GM08714 (cell line): ENCODE measurements around the gene METAP1D.
"Not testable (repeated sequence)": the region's sequence is repeated elsewhere in the genome, so short reads cannot be mapped to it uniquely, and the experiment has no call there.

ENCODE experiments used
- H3K4me3 ChIP-seq: fragments of 200-500 bp; sonication (Bioruptor generic); 2 replicates; pipeline ENCODE4 v1.5.1; 2014; ENCODE audit warnings: mild to moderate bottlenecking, low read length, inconsistent platforms
- ZNF274 ChIP-seq: IDR thresholded peaks from 2 replicates; pipeline ENCODE4 v1.6.1; 2012; ENCODE audit warnings: mild to moderate bottlenecking, low read depth, low read length

METAP1D gene

DNA sequence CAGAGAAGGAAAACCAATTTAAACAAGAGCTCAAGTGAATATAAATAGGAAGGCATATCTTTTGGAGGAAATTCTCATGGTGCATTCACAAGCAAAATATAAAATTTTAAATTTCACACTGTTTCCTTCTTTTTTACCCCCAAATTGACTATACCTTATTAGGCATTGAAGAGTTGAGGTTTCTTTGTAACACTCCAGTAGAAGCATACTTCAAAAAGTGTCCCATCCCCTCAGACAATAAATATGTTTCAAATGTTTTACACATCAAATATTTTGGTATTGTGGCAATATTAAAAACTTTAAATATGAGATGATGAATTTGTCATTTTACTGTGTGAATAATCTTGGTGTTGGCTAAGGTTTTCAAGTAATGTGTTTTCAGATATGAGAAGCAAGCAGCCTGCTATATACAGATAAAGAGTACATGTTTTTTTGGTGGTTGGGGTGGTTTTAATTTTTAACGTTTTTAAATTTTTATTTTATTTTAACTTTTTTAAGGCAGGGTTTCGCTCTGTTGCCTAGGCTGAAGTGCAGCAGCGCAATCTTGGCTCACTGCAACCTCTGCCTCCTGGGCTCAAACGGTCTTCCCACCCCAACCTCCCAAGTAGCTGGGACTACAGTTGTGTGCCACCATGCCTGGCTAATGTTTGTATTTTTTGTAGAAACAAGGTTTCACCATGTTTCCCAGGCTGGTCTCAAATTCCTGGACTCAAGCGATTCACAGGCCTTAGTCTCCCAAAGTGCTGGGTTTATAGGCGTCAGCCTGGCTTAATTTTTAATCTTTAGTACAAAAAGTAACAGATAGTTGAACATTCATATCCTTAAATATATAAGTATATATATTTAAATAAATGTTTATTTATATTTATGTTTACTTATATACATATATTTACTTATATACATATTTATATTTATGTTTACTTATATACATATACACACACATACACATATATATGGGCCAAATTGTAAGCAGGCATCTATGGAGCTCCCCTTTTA, 49.1 kb downstream of the METAP1D start:
- no peak for TF ChIP-seq ZNF274

DNA sequence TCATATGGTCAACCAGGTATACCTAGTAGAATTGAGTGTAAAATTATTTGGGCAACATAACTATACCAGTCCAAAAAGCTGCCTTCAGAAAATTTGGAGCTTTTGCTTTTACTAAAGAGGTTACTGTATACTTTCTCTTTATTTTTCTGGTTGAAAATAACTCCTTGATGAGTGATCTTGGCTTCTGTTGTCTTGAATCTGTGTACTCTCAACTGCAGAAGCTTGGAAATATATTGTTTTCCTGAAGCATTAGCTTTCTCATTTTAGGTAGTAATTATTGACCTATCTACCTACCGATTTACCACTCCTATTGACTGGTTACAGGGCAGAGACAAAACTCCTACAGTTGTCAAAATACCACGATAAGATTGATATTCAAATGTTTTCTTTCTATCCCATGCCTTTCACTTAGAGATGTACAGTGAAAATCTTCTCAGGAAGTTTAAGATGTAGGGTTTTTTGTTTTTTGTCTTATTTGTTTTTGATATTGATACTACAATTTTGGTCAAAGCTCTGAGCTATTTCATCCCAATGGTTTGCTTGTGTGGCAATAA, 49.9 kb downstream of the METAP1D start:
- no peak overlapping the region for H3K4me3 ChIP-seq
- no peak for TF ChIP-seq ZNF274

More for the DNA sequence above, 49.1 kb downstream of the METAP1D start:
- H3K4me3 ChIP-seq: no peak overlapping the region

DNA sequence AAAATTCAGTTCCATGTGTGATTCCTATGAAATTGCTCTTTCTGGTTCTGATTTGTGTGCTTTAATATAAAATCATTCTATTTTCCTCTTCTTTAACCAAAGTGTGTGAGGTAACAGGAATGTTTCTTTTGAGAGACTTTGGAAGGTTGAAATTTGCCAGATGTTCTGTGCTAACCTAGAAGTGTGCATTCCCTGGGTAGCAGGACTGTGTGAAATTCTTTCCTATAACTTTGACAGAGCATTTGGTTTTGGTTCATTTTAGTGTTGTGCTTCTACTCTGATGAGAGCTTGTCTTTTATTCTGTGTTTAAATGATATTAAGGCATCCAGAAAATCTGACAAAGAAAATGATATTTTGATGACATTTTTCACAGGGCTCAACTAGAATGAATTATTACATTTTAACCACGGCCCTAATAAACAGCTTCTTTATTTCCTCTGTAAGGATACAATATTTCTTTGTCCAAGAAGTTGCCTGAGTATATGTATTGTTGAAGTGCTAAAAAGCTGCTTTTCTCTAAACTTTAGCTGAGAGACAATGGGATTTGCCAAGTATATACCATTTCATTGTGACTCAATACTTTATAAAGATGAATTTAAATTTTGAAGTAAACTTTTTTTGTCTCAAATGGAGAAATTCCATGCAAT, 50.8 kb downstream of the METAP1D start:
- TF ChIP-seq ZNF274: no peak
- H3K4me3 ChIP-seq: no peak overlapping the region

DNA sequence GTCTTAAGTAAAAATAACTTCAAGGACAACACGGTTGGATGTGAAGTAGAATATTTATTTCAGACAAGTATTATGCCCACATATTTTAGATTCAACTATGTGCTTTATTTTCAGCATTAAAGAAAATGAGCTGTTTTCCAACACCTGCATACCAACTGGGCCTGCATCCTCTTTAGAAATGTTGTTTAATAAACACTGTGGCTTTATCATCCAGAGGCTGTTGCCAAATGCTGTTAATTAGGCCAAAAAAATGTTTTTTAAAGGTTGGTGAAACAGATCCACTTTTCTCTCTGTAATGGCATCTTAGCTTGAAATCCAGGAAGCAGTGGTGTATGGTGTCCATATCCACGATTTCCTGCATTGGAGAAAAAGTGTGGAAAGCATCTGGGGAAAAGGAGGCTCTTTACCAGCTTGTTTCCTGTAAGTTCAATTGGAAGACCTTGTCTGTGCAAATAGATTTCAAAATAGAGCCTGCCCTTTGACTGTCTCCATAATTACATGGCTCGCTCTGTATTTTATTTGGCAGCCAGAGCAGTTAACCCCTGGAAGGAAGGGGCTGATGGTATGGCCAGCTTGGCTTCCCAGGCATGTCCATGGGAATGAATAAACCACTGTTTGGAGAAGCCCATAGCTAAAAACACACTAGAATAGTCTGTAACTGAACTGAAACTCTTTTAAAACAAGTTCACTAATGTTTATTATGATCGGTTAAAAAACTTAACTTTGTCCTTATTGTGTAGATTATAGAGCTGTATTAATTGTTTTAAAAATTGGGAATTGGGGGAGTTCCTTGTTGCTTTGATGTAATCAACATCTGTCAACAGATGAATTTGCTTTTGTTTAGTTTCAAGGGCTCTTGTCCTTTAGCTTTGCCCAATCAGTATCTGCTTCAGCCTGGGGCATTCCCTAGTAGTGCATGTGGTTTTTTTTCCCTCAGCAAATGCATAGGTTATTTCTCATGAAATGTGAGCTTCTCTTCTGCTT, 52.5 kb downstream of the METAP1D start:
- TF ChIP-seq ZNF274: no peak
- no peak overlapping the region for H3K4me3 ChIP-seq

DNA sequence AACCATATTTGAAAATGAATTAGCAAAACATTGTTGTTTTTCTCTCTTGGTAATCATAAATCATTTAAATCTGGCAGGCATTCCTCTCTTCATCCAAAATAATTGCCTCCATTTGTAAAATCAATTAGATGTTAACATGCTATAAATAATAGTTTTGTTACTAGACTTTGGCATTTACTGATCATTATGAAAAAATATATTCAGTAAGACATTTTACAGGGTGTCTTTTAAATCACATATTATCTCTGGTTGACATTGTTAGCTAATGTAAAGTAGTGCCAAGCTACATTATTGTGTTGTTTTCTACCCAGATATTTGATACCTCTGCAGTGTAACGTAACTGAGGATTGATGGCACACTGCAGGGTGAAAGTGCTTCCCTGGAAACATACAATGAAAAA, 53.7 kb downstream of the METAP1D start:
- no peak overlapping the region for H3K4me3 ChIP-seq
- no peak for TF ChIP-seq ZNF274

DNA sequence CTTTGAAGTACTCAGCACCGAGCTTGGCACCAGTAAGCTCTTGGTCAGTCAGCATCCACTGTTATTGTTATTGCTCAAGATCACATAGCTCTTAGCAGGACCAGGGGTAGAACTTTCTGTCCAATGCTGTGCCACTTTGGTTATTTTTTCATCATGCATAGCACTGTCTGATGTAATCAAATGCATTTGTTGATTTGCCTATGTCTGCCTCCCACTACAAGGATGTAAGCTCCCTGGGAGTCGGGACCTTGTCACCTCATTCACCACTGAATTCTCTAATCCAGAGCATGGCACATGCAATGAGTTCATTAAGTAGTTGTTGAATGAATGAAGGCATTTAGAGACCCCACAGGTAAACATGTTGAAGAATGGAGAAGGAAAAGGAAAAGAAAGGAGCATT, 56.5 kb downstream of the METAP1D start:
- TF ChIP-seq ZNF274: no peak
- H3K4me3 ChIP-seq: no peak overlapping the region

DNA sequence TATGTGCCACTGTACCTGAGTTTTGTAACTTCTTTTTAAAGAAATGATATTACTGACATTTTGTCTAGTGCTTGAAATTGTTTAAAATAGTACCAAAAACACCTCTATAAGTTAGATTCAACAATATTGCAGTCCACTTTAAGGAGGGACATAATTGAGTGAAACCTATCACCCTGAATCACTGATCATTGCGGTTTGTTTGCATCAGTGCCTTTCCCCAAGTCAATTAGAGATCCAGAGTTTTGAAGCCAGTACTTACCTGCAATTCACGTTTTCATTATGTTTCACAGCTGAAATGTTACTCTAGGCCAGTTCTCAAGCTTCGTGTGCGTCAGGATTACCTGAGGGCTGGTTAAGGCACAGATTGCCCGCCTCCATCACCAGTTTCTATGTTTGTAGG, 58.9 kb downstream of the METAP1D start:
- H3K4me3 ChIP-seq: no peak overlapping the region
- no peak for TF ChIP-seq ZNF274

DNA sequence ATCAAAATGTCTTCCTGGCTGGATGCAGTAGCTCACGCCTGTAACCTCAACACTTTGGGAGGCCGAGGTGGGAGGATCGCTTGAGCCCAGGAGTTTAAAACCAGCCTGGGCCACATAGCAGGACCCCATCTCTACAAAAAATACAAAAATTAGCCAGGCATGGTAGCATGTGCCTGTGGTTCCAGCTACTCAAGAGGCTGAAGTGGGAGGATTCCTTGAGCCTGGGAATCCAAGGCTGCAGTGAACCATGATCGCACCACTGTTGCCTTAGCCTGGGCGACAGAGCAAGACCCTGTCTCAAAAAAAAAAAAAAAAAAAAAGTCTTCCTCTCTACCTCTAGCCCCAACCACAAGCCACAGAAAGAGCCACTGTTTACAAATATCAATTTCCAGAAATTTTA, 60.4 kb downstream of the METAP1D start:
- not testable (repeated sequence) for H3K4me3 ChIP-seq

DNA sequence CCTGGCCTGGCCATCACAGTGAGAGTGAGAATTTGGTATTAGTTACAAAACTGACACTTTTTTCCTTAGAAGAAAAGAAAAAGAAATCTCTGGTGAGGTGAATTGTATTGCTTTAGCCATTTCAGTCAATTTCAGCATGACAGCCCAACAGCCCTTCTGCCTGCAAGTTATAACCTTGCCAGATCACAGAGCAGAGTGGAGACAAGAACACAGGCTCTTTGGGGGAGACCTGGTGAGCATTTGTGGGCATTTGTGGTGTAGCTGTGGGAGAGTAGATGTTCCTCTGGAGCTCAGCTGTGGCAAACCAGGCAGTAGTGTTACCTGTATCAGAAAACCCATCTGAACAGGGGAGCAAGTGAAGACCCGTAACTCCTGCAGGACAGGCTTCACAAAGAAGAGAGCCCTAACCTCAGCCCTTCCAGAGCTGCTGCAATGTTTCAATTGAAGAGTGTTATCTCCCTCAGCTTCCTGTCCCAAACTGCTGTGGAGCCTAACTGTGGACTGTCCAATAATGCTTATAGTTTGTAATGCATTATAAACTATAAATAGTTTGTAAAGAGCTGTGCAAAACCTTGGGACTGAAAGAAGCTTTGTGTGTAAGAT, 62.8 kb downstream of the METAP1D start:
- no peak for TF ChIP-seq ZNF274
- H3K4me3 ChIP-seq: no peak overlapping the region

DNA sequence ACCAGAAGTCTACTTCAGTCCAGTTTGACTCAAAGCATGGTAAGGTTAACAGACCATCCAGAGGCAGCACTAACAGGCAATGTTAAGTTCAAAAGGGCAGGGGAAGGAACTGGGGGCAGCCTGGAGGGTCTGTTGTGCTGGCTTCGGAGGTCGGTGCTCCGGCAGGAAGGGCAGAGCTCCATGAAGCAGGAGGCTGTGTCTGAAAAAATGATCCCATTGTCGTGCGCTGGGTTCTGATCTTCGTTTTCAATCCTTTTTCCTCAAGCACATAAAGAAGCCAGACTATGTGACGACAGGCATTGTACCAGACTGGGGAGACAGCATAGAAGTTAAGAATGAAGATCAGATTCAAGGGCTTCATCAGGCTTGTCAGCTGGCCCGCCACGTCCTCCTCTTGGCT, 63.7 kb downstream of the METAP1D start:
- H3K4me3 ChIP-seq: no peak overlapping the region
- TF ChIP-seq ZNF274: no peak

DNA sequence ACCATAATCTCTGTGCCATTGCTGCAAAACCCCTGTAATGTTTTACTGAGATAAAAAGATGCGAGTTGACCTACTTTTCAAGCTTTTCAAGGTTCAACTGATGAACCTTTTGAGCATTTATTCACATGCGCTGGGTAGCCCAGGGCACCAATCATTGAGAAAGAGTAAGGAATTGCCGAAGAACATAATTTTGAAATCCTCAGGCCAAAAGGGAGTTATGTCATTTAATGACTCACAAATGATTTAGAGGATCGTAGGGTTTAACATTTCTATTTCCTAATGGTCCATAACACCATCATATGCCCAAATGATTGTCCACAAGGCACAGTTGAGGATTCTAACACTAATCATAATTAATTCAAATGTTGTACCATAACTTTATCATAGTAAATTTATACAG, 65.4 kb downstream of the METAP1D start:
- no peak overlapping the region for H3K4me3 ChIP-seq
- no peak for TF ChIP-seq ZNF274

DNA sequence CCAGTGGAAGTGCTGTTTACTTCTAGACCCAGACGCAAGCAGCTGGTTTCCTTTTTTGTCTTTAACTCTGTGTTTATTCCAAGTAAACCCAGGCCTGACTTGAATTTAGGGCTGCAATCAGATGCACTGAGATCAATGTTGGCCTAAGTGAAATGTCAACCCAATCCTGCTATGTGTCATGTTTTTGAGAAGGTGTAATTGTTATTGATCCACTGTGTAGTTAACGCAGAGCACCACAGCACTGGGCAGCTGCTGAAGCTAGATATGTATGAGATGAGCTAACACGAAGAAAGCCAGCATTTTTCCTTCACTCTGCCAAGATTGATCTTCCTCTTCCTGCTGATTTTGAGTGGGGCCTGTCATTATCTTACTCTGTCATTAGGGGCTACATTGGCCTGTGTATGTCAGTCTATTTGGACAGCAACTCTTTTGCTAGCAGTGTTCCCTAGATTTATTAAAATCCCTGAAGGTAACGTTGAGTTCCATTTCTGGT, 66.7 kb downstream of the METAP1D start:
- no peak for TF ChIP-seq ZNF274
- no peak overlapping the region for H3K4me3 ChIP-seq

DNA sequence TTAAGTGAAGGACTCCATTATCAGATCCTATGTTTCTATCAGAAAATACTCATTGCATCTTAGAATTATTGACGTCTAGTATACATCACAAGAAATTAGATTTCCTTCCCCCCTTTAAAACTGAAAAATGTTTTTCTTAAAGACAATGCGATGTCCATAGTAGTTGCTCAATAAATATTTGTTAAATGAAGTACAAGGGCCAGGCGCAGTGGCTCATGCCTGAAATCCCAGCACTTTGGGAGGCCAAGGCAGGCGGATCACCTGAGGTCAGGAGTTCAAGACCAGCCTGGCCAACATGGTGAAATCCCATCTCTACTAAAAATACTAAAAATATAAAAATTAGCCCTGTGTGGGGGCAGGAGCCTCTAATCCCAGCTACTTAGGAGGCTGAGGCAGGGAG, 68.2 kb downstream of the METAP1D start:
- not testable (repeated sequence) for H3K4me3 ChIP-seq
